ENCODE measurements around the gene TICAM1. TPM values are rescaled to one million over a fixed set of nuclear protein-coding genes. Genes with fewer than 3 reads are reported as not detected.
"Not testable (repeated sequence)": the region's sequence is repeated elsewhere in the genome, so short reads cannot be mapped to it uniquely, and the experiment has no call there.

Gene TICAM1
- total RNA-seq, 1 donor from 2014 or later: 16.0 TPM

GRCh38 chr19:4791183-4792018 lies 40.1 kb downstream of the TICAM1 start, which contains the start of gene FEM1A:
FEM1A (plus strand) TSS chr19:4791734; CDS start chr19:4791855, 121 bp downstream.
- DNase-seq (ENCODE audit: low read depth): peak; percentile 100
- peak within 1 kb of the TSS; percentile 80 for H3K4me3 ChIP-seq (ENCODE audit: low read depth, low read length)
- TF ChIP-seq CTCF (IDR thresholded peaks at IDR 0.05; ENCODE audit: insufficient read depth, low read length, poor library complexity, severe bottlenecking): peak; percentile 99
- H3K36me3 ChIP-seq (ENCODE audit: control insufficient read depth, insufficient read depth, low read length): no peaks in the 10 kb centered on the region
- H3K27me3 ChIP-seq (ENCODE audit: control insufficient read depth, insufficient read depth, low read length): peaks cover 2% of the 10 kb centered on the region

- DNase-seq (ENCODE audit: low read depth); H3K4me3 ChIP-seq (ENCODE audit: low read depth, low read length); H3K36me3 ChIP-seq (ENCODE audit: control insufficient read depth, insufficient read depth, low read length): not testable (repeated sequence)
- H3K27me3 ChIP-seq (ENCODE audit: control insufficient read depth, insufficient read depth, low read length): peaks cover 14% of the 10 kb centered on the region
Observed at GRCh38 chr19:4786412-4787016, 45.0 kb downstream of the TICAM1 start.

- H3K36me3 ChIP-seq (ENCODE audit: control insufficient read depth, insufficient read depth, low read length): no peaks in the 10 kb centered on the region
- H3K4me3 ChIP-seq (ENCODE audit: low read depth, low read length): no peak overlapping the region
- DNase-seq (ENCODE audit: low read depth): no peak
- peaks cover 14% of the 10 kb centered on the region for H3K27me3 ChIP-seq (ENCODE audit: control insufficient read depth, insufficient read depth, low read length)
- no peak for TF ChIP-seq CTCF (IDR thresholded peaks at IDR 0.05; ENCODE audit: insufficient read depth, low read length, poor library complexity, severe bottlenecking)
Observed at GRCh38 chr19:4781801-4782200, 49.7 kb downstream of the TICAM1 start.

- no peak for TF ChIP-seq CTCF (IDR thresholded peaks at IDR 0.05; ENCODE audit: insufficient read depth, low read length, poor library complexity, severe bottlenecking)
- no peak for DNase-seq (ENCODE audit: low read depth)
- no peak overlapping the region for H3K4me3 ChIP-seq (ENCODE audit: low read depth, low read length)
- peaks cover 13% of the 10 kb centered on the region for H3K27me3 ChIP-seq (ENCODE audit: control insufficient read depth, insufficient read depth, low read length)
- no peaks in the 10 kb centered on the region for H3K36me3 ChIP-seq (ENCODE audit: control insufficient read depth, insufficient read depth, low read length)
Observed at GRCh38 chr19:4780860-4781259, 50.7 kb downstream of the TICAM1 start.

GRCh38 chr19:4778124-4778523 lies 53.4 kb downstream of the TICAM1 start:
- not testable (repeated sequence) for H3K36me3 ChIP-seq (ENCODE audit: control insufficient read depth, insufficient read depth, low read length); H3K27me3 ChIP-seq (ENCODE audit: control insufficient read depth, insufficient read depth, low read length); DNase-seq (ENCODE audit: low read depth); H3K4me3 ChIP-seq (ENCODE audit: low read depth, low read length)

GRCh38 chr19:4776436-4777211 lies 54.9 kb downstream of the TICAM1 start:
- no peak overlapping the region for H3K4me3 ChIP-seq (ENCODE audit: low read depth, low read length)
- no peak for DNase-seq (ENCODE audit: low read depth)
- TF ChIP-seq CTCF (IDR thresholded peaks at IDR 0.05; ENCODE audit: insufficient read depth, low read length, poor library complexity, severe bottlenecking): no peak
- H3K36me3 ChIP-seq (ENCODE audit: control insufficient read depth, insufficient read depth, low read length): no peaks in the 10 kb centered on the region
- peaks cover 5% of the 10 kb centered on the region for H3K27me3 ChIP-seq (ENCODE audit: control insufficient read depth, insufficient read depth, low read length)
